GM12878 (cell line): ENCODE results near the gene SNX3. TPM values are rescaled to one million over a fixed set of nuclear protein-coding genes. Genes with fewer than 3 reads are reported as not detected.

Experiments used
- ATF3 ChIP-seq: IDR thresholded peaks from 2 replicates; pipeline ENCODE4 v1.6.1; 2011; ENCODE audit warnings: low read depth, mild to moderate bottlenecking, low read length, moderate library complexity, borderline replicate concordance; ENCODE audit errors: extremely low read depth
- BACH1 ChIP-seq: fragments of 450-650 bp; IDR thresholded peaks from 2 replicates; pipeline ENCODE4 v1.6.1; 2017; ENCODE audit warnings: mild to moderate bottlenecking, borderline replicate concordance
- BMI1 ChIP-seq: fragments of 450-650 bp; IDR thresholded peaks from 2 replicates; pipeline ENCODE4 v1.6.1; 2016; ENCODE audit warnings: mild to moderate bottlenecking, moderate library complexity, borderline replicate concordance
- BRCA1 ChIP-seq: IDR thresholded peaks from 2 replicates; pipeline ENCODE4 v1.6.1; 2011; ENCODE audit warnings: low read depth, low read length, improper control_type of control experiment
- CBX3 ChIP-seq: fragments of 200-600 bp; sonication (generic); IDR thresholded peaks from 2 replicates; pipeline ENCODE4 v1.6.1; 2016; ENCODE audit warnings: low read depth, borderline replicate concordance
- CREB1 ChIP-seq: IDR thresholded peaks from 2 replicates; pipeline ENCODE4 v1.6.1; 2012; ENCODE audit warnings: low read depth, mild to moderate bottlenecking, inconsistent platforms
- FOS ChIP-seq: IDR thresholded peaks from 3 replicates; pipeline ENCODE4 v1.6.1; 2011; ENCODE audit warnings: borderline replicate concordance; ENCODE audit not compliant: insufficient read length; ENCODE audit errors: extremely low read depth
- KAT2A ChIP-seq: conservative IDR thresholded peaks from 2 replicates; pipeline ENCODE4 v1.6.1; 2011; ENCODE audit warnings: low read depth, low read length; ENCODE audit not compliant: control insufficient read depth
- NR2F1 ChIP-seq: fragments of 450-650 bp; conservative IDR thresholded peaks from 2 replicates; pipeline ENCODE4 v1.6.1; 2017; ENCODE audit warnings: mild to moderate bottlenecking
- RCOR1 ChIP-seq: conservative IDR thresholded peaks from 2 replicates; pipeline ENCODE4 v1.6.1; 2012; ENCODE audit warnings: low read depth, low read length, improper control_type of control experiment
- REST ChIP-seq: IDR thresholded peaks from 2 replicates; pipeline ENCODE4 v1.6.1; 2012; ENCODE audit warnings: mild to moderate bottlenecking, low read depth, low read length
- RFX5 ChIP-seq: IDR thresholded peaks from 2 replicates; pipeline ENCODE4 v1.6.1; 2011; ENCODE audit warnings: low read depth, low read length, improper control_type of control experiment
- SMAD1 ChIP-seq: fragments of 450-650 bp; IDR thresholded peaks from 2 replicates; pipeline ENCODE4 v1.6.1; 2018; ENCODE audit warnings: mild to moderate bottlenecking, low read depth; ENCODE audit not compliant: partially characterized antibody
- SRF ChIP-seq, 2 experiments: IDR thresholded peaks; 2 replicates each; pipeline ENCODE4 v1.6.1; 2011; ENCODE audit warnings: low read depth in 2 of 2, low read length in 2 of 2, mild to moderate bottlenecking in 1 of 2, moderate library complexity in 1 of 2
- TCF3 ChIP-seq: IDR thresholded peaks from 2 replicates; pipeline ENCODE4 v1.6.1; 2012; ENCODE audit warnings: low read depth, mild to moderate bottlenecking, low read length, borderline replicate concordance; ENCODE audit not compliant: insufficient read depth
- ZSCAN29 ChIP-seq: fragments of 450-650 bp; IDR thresholded peaks from 2 replicates; pipeline ENCODE4 v1.6.1; 2017; ENCODE audit warnings: mild to moderate bottlenecking, moderate library complexity
- polyA plus RNA-seq, 11 experiments: library from polyadenylated mRNA; depleted of rRNA in 4 of 11; unstranded in 6 of 11; stranded (reverse) in 5 of 11; fragments of >200 nt; fragmentation: Nextera tagmentation in 4 of 11; fragmentation: Illumina TruSeq in 1 of 11; extraction: Ambion mirVana in 4 of 11; extraction: Trizol in 1 of 11; gene quantifications; 1 replicate in 1 of 11; 2 replicates in 10 of 11; pipeline versions ENCODE4 v1.2.1 to v1.2.3, GENCODE V29; 2011 to 2016; ENCODE audit warnings: inconsistent platforms in 2 of 11, missing spikeins in 2 of 11, low read depth in 1 of 11
- total RNA-seq, 4 experiments: library from RNA; depleted of rRNA in 3 of 4; stranded (reverse); fragments of >200 nt in 3 of 4; fragmentation: Illumina TruSeq in 1 of 4; extraction: Trizol in 1 of 4; gene quantifications; 2 replicates each; pipeline versions ENCODE4 v1.2.1 to v1.2.3, GENCODE V29; 2013 to 2021
- TF ChIP-seq, protein P1 (sequence below): fragments of 450-650 bp; IDR thresholded peaks from 2 replicates; pipeline ENCODE4 v1.6.1; 2016; ENCODE audit warnings: mild to moderate bottlenecking
- TF ChIP-seq, protein P2 (sequence below): fragments of 150-350 bp; IDR thresholded peaks from 2 replicates; pipeline ENCODE4 v1.6.1; 2014; ENCODE audit warnings: mild to moderate bottlenecking, low read depth, low read length
- TF ChIP-seq, protein P3 (sequence below): fragments of 450-650 bp; formaldehyde crosslinking; IDR thresholded peaks from 2 replicates; pipeline ENCODE4 v1.5.0; 2022; ENCODE audit warnings: mild to moderate bottlenecking, missing genetic modification characterization

SNX3 gene
- total and polyA plus RNA-seq, 10 of the 15 experiments (the other 5 are each of a cell fraction or from before 2014, with no cell fraction given) = 43.7 to 297 (median 95.6) TPM

GRCh38 chr6:108294727-108295625, 34.1 kb upstream of the SNX3 start, which contains the start of gene AFG1L (continued):
- TF ChIP-seq CREB1 (no peak), REST (no peak), ZSCAN29 (no peak), SRF (IDR thresholded peaks at IDR 0.05; ENCODE audit: low read depth in 2 of 2, low read length in 2 of 2) (no peak), BMI1 (peak; percentile 73), FOS (no peak), SMAD1 (no peak), TCF3 (peak; percentile 45; the same call in 1 of the 2 replicates), ATF3 (no peak), RFX5 (no peak), BRCA1 (no peak), KAT2A (no peak), BACH1 (0 out of 2 replicates have a peak, but pooled peaks have one; percentile 38), CBX3 (no peak), RCOR1 (0 out of 2 replicates have a peak, but pooled peaks have one; percentile 80), NR2F1 (peak; percentile 77)
- TF ChIP-seq, protein P1, sequence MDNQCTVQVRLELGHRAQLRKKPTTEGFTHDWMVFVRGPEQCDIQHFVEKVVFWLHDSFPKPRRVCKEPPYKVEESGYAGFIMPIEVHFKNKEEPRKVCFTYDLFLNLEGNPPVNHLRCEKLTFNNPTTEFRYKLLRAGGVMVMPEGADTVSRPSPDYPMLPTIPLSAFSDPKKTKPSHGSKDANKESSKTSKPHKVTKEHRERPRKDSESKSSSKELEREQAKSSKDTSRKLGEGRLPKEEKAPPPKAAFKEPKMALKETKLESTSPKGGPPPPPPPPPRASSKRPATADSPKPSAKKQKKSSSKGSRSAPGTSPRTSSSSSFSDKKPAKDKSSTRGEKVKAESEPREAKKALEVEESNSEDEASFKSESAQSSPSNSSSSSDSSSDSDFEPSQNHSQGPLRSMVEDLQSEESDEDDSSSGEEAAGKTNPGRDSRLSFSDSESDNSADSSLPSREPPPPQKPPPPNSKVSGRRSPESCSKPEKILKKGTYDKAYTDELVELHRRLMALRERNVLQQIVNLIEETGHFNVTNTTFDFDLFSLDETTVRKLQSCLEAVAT = no peak
- TF ChIP-seq, protein P2, sequence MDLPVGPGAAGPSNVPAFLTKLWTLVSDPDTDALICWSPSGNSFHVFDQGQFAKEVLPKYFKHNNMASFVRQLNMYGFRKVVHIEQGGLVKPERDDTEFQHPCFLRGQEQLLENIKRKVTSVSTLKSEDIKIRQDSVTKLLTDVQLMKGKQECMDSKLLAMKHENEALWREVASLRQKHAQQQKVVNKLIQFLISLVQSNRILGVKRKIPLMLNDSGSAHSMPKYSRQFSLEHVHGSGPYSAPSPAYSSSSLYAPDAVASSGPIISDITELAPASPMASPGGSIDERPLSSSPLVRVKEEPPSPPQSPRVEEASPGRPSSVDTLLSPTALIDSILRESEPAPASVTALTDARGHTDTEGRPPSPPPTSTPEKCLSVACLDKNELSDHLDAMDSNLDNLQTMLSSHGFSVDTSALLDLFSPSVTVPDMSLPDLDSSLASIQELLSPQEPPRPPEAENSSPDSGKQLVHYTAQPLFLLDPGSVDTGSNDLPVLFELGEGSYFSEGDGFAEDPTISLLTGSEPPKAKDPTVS = no peak
- TF ChIP-seq, protein P3, sequence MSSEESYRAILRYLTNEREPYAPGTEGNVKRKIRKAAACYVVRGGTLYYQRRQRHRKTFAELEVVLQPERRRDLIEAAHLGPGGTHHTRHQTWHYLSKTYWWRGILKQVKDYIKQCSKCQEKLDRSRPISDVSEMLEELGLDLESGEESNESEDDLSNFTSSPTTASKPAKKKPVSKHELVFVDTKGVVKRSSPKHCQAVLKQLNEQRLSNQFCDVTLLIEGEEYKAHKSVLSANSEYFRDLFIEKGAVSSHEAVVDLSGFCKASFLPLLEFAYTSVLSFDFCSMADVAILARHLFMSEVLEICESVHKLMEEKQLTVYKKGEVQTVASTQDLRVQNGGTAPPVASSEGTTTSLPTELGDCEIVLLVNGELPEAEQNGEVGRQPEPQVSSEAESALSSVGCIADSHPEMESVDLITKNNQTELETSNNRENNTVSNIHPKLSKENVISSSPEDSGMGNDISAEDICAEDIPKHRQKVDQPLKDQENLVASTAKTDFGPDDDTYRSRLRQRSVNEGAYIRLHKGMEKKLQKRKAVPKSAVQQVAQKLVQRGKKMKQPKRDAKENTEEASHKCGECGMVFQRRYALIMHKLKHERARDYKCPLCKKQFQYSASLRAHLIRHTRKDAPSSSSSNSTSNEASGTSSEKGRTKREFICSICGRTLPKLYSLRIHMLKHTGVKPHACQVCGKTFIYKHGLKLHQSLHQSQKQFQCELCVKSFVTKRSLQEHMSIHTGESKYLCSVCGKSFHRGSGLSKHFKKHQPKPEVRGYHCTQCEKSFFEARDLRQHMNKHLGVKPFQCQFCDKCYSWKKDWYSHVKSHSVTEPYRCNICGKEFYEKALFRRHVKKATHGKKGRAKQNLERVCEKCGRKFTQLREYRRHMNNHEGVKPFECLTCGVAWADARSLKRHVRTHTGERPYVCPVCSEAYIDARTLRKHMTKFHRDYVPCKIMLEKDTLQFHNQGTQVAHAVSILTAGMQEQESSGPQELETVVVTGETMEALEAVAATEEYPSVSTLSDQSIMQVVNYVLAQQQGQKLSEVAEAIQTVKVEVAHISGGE (CRISPR knock-in tag) = no peak
